IPS-20b (cell line): ENCODE measurements around the gene FANK1.
"Not testable (repeated sequence)": the region's sequence is repeated elsewhere in the genome, so short reads cannot be mapped to it uniquely, and the experiment has no call there.

ENCODE experiments used
- H3K27ac ChIP-seq: one replicate; pipeline ENCODE4 v1.5.1; 2013; ENCODE audit warnings: low read length
- H3K27me3 ChIP-seq: 2 replicates; pipeline ENCODE4 v1.6.1; 2013; ENCODE audit warnings: mild to moderate bottlenecking, low read length, inconsistent platforms; ENCODE audit not compliant: insufficient read depth
- H3K36me3 ChIP-seq: 2 replicates; pipeline ENCODE4 v1.6.1; 2013; ENCODE audit warnings: low read depth, mild to moderate bottlenecking, inconsistent platforms, low read length, moderate library complexity; ENCODE audit not compliant: insufficient read depth
- H3K4me1 ChIP-seq: 2 replicates; pipeline ENCODE4 v1.6.1; 2013; ENCODE audit warnings: mild to moderate bottlenecking, control low read depth, inconsistent platforms, low read length, moderate library complexity; ENCODE audit not compliant: insufficient read depth
- H3K4me3 ChIP-seq: 2 replicates; pipeline ENCODE4 v1.5.1; 2013; ENCODE audit warnings: mild to moderate bottlenecking, low read length, inconsistent platforms
- H3K9ac ChIP-seq: 2 replicates; pipeline ENCODE4 v1.6.1; 2013; ENCODE audit warnings: low read depth, mild to moderate bottlenecking, inconsistent platforms, low read length, moderate library complexity
- H3K9me3 ChIP-seq: 2 replicates; pipeline ENCODE4 v1.6.1; 2013; ENCODE audit warnings: mild to moderate bottlenecking, low read depth, low read length, inconsistent platforms; ENCODE audit not compliant: insufficient read depth

Gene FANK1

DNA sequence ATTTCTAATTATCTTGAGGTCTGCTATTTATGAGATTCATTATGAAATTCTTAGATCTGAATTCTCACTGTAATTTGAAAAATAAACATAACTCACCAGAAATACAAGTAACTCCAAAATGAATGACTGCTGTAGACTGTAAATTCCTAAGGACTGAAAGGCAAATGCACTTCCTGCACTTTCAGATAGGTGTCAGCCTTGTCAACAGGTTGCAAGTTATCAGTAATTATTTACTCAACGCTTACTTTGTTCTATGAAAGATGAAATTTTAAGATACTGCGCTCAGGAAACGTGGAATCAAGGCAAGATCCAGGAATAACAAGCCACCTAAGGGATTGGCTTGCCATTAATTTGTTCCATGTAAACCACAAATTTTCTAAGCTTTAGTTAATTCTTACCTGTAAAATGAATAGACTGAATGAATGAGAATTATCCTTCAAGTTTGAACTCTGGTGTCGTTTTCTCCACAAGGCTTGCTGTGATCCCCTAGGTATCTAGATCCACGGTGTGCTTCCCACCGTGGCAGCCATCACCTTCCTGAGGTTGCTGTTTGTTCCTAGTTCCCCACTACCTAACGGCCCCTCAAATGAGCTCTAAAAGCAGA lies 27.9 kb upstream of the FANK1 start:
- H3K9me3 ChIP-seq = no peaks in the 10 kb centered on the region
- H3K27ac ChIP-seq = no peak overlapping the region
- H3K36me3 ChIP-seq = peaks cover 18% of the 10 kb centered on the region
- no peaks in the 10 kb centered on the region for H3K27me3 ChIP-seq
- H3K4me1 ChIP-seq = no peaks in the 10 kb centered on the region
- no peak overlapping the region for H3K4me3 ChIP-seq
- no peak overlapping the region for H3K9ac ChIP-seq

GRCh38 chr10:125871338-125871737 lies 25.0 kb upstream of the FANK1 start:
- H3K27me3 ChIP-seq = no peaks in the 10 kb centered on the region
- H3K4me3 ChIP-seq = no peak overlapping the region
- H3K36me3 ChIP-seq = peaks cover 24% of the 10 kb centered on the region
- H3K9ac ChIP-seq = no peak overlapping the region
- H3K9me3 ChIP-seq = peaks cover 10% of the 10 kb centered on the region
- H3K4me1 ChIP-seq = no peaks in the 10 kb centered on the region
- no peak overlapping the region for H3K27ac ChIP-seq

GRCh38 chr10:125878957-125879835 lies 17.2 kb upstream of the FANK1 start:
- H3K4me3 ChIP-seq = no peak overlapping the region
- H3K9ac ChIP-seq = no peak overlapping the region
- H3K36me3 ChIP-seq = peaks cover 22% of the 10 kb centered on the region
- peaks cover 26% of the 10 kb centered on the region for H3K4me1 ChIP-seq
- peaks cover 25% of the 10 kb centered on the region for H3K9me3 ChIP-seq
- H3K27me3 ChIP-seq = no peaks in the 10 kb centered on the region
- no peak overlapping the region for H3K27ac ChIP-seq

DNA sequence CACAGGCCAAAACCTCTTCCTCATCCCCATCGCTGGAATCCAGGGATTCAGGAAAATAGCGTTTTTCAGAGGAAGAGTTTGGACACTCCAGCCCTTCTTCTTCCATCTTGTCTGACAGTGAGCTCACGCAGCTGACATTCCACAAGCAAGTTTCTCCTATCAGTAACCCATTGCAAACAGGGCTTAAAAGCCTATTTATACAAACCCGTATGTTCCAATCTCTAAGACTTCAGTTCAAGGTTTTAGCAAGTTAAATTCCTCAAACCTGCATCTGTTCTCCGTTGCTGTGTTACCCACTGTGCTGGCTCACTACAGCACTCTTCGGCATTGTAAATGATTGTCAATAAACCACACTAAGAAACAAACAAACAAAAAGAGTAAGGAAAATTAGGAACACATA lies 15.6 kb upstream of the FANK1 start:
- Histone ChIP-seq H3K27me3 (no peaks in the 10 kb centered on the region), H3K27ac (no peak overlapping the region), H3K9ac (peak overlapping the region; percentile 52; the same call in 1 of the 2 replicates), H3K36me3 (peaks cover 15% of the 10 kb centered on the region), H3K9me3 (peaks cover 21% of the 10 kb centered on the region), H3K4me1 (peaks cover 26% of the 10 kb centered on the region), H3K4me3 (peak overlapping the region; percentile 51)

GRCh38 chr10:125881192-125881591 lies 15.2 kb upstream of the FANK1 start, which contains the start of gene DHX32:
TSS of gene DHX32 (minus strand) at chr10:125881292. CDS start at chr10:125880824, 468 bp downstream.
- peak within 1 kb of the TSS; percentile 52; the same call in 1 of the 2 replicates for H3K9ac ChIP-seq
- peaks cover 26% of the 10 kb centered on the region for H3K4me1 ChIP-seq
- peak within 1 kb of the TSS; percentile 51 for H3K4me3 ChIP-seq
- H3K27ac ChIP-seq = peak within 1 kb of the TSS; percentile 58
- peaks cover 16% of the 10 kb centered on the region for H3K9me3 ChIP-seq
- peaks cover 10% of the 10 kb centered on the region for H3K36me3 ChIP-seq
- H3K27me3 ChIP-seq = no peaks in the 10 kb centered on the region

GRCh38 chr10:125882596-125882995 lies 13.8 kb upstream of the FANK1 start:
- Histone ChIP-seq H3K4me1 (peaks cover 26% of the 10 kb centered on the region), H3K27me3 (no peaks in the 10 kb centered on the region), H3K4me3 (no peak overlapping the region), H3K9ac (no peak overlapping the region), H3K36me3 (no peaks in the 10 kb centered on the region), H3K27ac (no peak overlapping the region), H3K9me3 (0 out of 2 replicates have a peak, but pooled peaks cover 4% of the 10 kb centered on the region)

GRCh38 chr10:125883211-125883610 lies 13.2 kb upstream of the FANK1 start:
- Histone ChIP-seq H3K27ac (no peak overlapping the region), H3K9me3 (0 out of 2 replicates have a peak, but pooled peaks cover 2% of the 10 kb centered on the region), H3K36me3 (no peaks in the 10 kb centered on the region), H3K4me3 (no peak overlapping the region), H3K27me3 (no peaks in the 10 kb centered on the region), H3K9ac (no peak overlapping the region), H3K4me1 (peaks cover 26% of the 10 kb centered on the region)

- no peaks in the 10 kb centered on the region for H3K27me3 ChIP-seq
- H3K27ac ChIP-seq = no peak overlapping the region
- H3K36me3 ChIP-seq = no peaks in the 10 kb centered on the region
- H3K9me3 ChIP-seq = peaks cover 8% of the 10 kb centered on the region
- H3K9ac ChIP-seq = no peak overlapping the region
- peaks cover 6% of the 10 kb centered on the region; the same call in 1 of the 2 replicates for H3K4me1 ChIP-seq
- H3K4me3 ChIP-seq = no peak overlapping the region
Observed at GRCh38 chr10:125886914-125887512, 9.4 kb upstream of the FANK1 start.

- not testable (repeated sequence) for H3K4me3 ChIP-seq, H3K36me3 ChIP-seq, H3K4me1 ChIP-seq, H3K27me3 ChIP-seq, H3K9me3 ChIP-seq, H3K9ac ChIP-seq, H3K27ac ChIP-seq
Observed at GRCh38 chr10:125889441-125889840, 6.9 kb upstream of the FANK1 start.

DNA sequence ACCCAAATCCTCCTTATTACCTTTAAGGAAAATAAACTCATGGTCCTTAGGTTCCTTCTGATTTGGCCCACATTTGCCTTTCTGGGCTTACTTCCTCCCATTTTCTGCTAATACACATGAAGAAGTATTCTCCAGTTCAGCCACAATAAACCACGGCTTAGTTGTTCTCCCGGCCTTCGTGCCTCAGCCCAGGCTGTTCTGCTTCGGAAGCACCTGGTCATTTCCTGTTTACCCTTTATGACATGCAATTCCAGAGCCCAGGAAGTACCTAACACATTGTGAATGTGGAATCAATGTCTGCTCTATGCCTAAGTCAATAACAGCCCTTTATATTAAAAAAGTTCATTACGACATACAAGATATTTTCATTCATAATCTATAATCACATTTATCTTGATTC lies 4.0 kb upstream of the FANK1 start:
- Histone ChIP-seq H3K27me3 (peaks cover 17% of the 10 kb centered on the region; the same call in 1 of the 2 replicates), H3K9me3 (peaks cover 11% of the 10 kb centered on the region)
- H3K9ac ChIP-seq, H3K36me3 ChIP-seq, H3K4me3 ChIP-seq, H3K4me1 ChIP-seq, H3K27ac ChIP-seq: not testable (repeated sequence)

DNA sequence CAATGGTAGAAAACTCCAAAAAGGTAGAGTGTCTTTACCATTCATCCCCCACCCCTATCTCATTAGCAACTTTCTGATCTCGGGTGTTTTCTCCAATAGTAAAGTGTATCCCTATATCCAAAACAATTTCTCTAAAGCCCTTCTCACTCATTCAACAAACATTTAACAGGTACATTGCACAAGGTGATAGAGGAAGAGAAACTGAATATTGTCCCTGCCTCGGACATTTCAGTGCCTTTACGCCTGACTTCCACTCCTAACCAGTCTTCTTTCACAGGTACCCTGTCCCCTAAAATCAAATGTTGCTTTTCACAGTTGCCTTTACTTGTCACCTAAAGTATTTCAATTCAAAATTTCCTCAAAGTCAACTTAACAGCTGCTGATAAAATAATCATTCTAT lies 2.2 kb upstream of the FANK1 start:
- not testable (repeated sequence) for H3K27ac ChIP-seq, H3K4me1 ChIP-seq, H3K9ac ChIP-seq, H3K4me3 ChIP-seq, H3K36me3 ChIP-seq
- H3K27me3 ChIP-seq = peaks cover 21% of the 10 kb centered on the region; the same call in 1 of the 2 replicates
- H3K9me3 ChIP-seq = peaks cover 11% of the 10 kb centered on the region
